CD14-positive monocyte (primary cell): ENCODE data around the gene MT2A. TPM values are rescaled to one million over a fixed set of nuclear protein-coding genes. Genes with fewer than 3 reads are reported as not detected.

Experiments
- DNase-seq, 3 donors: peaks; one replicate each; pipeline ENCODE4 v3.0.0-alpha.2; 2011 to 2022
- H2AFZ ChIP-seq: 2 replicates; pipeline ENCODE4 v1.6.0; 2012; ENCODE audit warnings: mild to moderate bottlenecking, low read depth, low read length, inconsistent platforms; ENCODE audit not compliant: insufficient read depth, poor library complexity, severe bottlenecking
- H3K27ac ChIP-seq, 2 donors: 1 replicate in 1 of 2; 2 replicates in 1 of 2; pipeline ENCODE4 v1.5.1; 2012 to 2013; ENCODE audit warnings: low read length in 2 of 2, control low read depth in 1 of 2, inconsistent platforms in 1 of 2, low read depth in 1 of 2, mild to moderate bottlenecking in 1 of 2
- H3K27me3 ChIP-seq, 2 donors: one replicate each; pipeline versions ENCODE4 v1.6.0 to v1.6.1; 2011 to 2013; ENCODE audit warnings: low read length in 2 of 2; ENCODE audit not compliant: control insufficient read depth in 2 of 2, insufficient read depth in 2 of 2
- H3K36me3 ChIP-seq, 2 donors: replicated peaks in 1 of 2; 1 replicate in 1 of 2; 2 replicates in 1 of 2; pipeline versions ENCODE4 v1.5.1 to v1.6.1; 2012 to 2013; ENCODE audit warnings: low read length in 2 of 2, control low read depth in 1 of 2, inconsistent platforms in 1 of 2, mild to moderate bottlenecking in 1 of 2; ENCODE audit not compliant: insufficient read depth in 2 of 2, control insufficient read depth in 1 of 2
- H3K4me1 ChIP-seq, 2 donors: 1 replicate in 1 of 2; 2 replicates in 1 of 2; pipeline versions ENCODE4 v1.5.1 to v1.6.1; 2012 to 2013; ENCODE audit warnings: low read length in 2 of 2, control low read depth in 1 of 2, inconsistent platforms in 1 of 2, mild to moderate bottlenecking in 1 of 2, moderate library complexity in 1 of 2; ENCODE audit not compliant: insufficient read depth in 2 of 2, control insufficient read depth in 1 of 2
- H3K4me2 ChIP-seq: replicated peaks from 2 replicates; pipeline ENCODE3; 2012; ENCODE audit warnings: low read length, moderate library complexity, mild to moderate bottlenecking; ENCODE audit not compliant: poor library complexity, severe bottlenecking; ENCODE audit errors: extremely low read depth
- H3K4me3 ChIP-seq, 3 experiments: fragments of 200-600 bp in 1 of 3; sonication (generic) in 1 of 3; replicated peaks in 1 of 3; 1 replicate in 2 of 3; 2 replicates in 1 of 3; pipeline ENCODE4 v1.5.1; 2011 to 2013; ENCODE audit warnings: low read length in 3 of 3, mild to moderate bottlenecking in 3 of 3, control low read depth in 2 of 3, low read depth in 2 of 3, inconsistent platforms in 1 of 3, moderate library complexity in 1 of 3
- H3K79me2 ChIP-seq: 2 replicates; pipeline ENCODE4 v1.6.0; 2012; ENCODE audit warnings: mild to moderate bottlenecking, control low read depth, inconsistent platforms, low read length, moderate library complexity; ENCODE audit not compliant: insufficient read depth
- H3K9ac ChIP-seq: 2 replicates; pipeline ENCODE4 v1.6.0; 2017; ENCODE audit warnings: low read length, mild to moderate bottlenecking; ENCODE audit not compliant: insufficient read depth, poor library complexity, severe bottlenecking
- H3K9me3 ChIP-seq, 2 donors: replicated peaks in 1 of 2; 1 replicate in 1 of 2; 2 replicates in 1 of 2; pipeline versions ENCODE4 v1.5.1 to v1.6.1; 2012 to 2013; ENCODE audit warnings: low read length in 2 of 2, control low read depth in 1 of 2; ENCODE audit not compliant: control insufficient read depth in 1 of 2, insufficient read depth in 1 of 2
- H4K20me1 ChIP-seq: 2 replicates; pipeline ENCODE4 v1.6.0; 2012; ENCODE audit warnings: mild to moderate bottlenecking, low read length, control low read depth, moderate library complexity; ENCODE audit not compliant: insufficient read depth
- H3K27ac Mint-ChIP-seq, 7 donors: one replicate each; pipeline ENCODE4 v1.8.0; 2020; ENCODE audit warnings: mild to moderate bottlenecking in 7 of 7, mixed read lengths in 7 of 7, moderate library complexity in 6 of 7, inconsistent platforms in 2 of 7
- H3K27me3 Mint-ChIP-seq, 3 donors: one replicate each; pipeline ENCODE4 v1.8.0; 2021 to 2022; ENCODE audit warnings: low read depth in 3 of 3, mild to moderate bottlenecking in 3 of 3, mixed read lengths in 3 of 3, moderate library complexity in 3 of 3, inconsistent platforms in 1 of 3
- H3K36me3 Mint-ChIP-seq, 2 donors: one replicate each; pipeline ENCODE4 v1.8.0; 2020; ENCODE audit warnings: mixed read lengths in 2 of 2, inconsistent platforms in 1 of 2, mild to moderate bottlenecking in 1 of 2
- H3K4me1 Mint-ChIP-seq: one replicate; pipeline ENCODE4 v1.8.0; 2020; ENCODE audit warnings: mild to moderate bottlenecking, mixed read lengths
- H3K4me3 Mint-ChIP-seq, 2 donors: one replicate each; pipeline ENCODE4 v1.8.0; 2020; ENCODE audit warnings: mild to moderate bottlenecking in 2 of 2, mixed read lengths in 2 of 2, moderate library complexity in 1 of 2
- H3K9me3 Mint-ChIP-seq, 7 donors: one replicate each; pipeline ENCODE4 v1.8.0; 2020 to 2022; ENCODE audit warnings: mixed read lengths in 7 of 7, mild to moderate bottlenecking in 6 of 7, moderate library complexity in 6 of 7, inconsistent platforms in 2 of 7
- WGBS: methylation state at CpG from one replicate; pipeline ENCODE4 v1.1.5; 2013; ENCODE audit warnings: missing lambda C conversion rate; ENCODE audit not compliant: insufficient coverage; 5-methylcytosine and 5-hydroxymethylcytosine counted together
- intact Hi-C, 2 donors: fragments of 100-400 bp; cut with micrococcal nuclease; formaldehyde crosslinking; loops; one replicate each; pipeline versions ENCODE4 v1.15.0 to v1.15.1; 2023
- polyA plus RNA-seq, 3 donors: library from polyadenylated mRNA; depleted of rRNA in 1 of 3; unstranded in 2 of 3; stranded (reverse) in 1 of 3; fragments of 300-500 nt in 2 of 3; fragments of >200 nt in 1 of 3; fragmentation: Illumina TruSeq in 2 of 3; gene quantifications; 1 replicate in 2 of 3; 2 replicates in 1 of 3; pipeline ENCODE4 v1.2.3, GENCODE V29; 2012 to 2021
- TF ChIP-seq, protein P1 (sequence below): fragments of 200-600 bp; IDR thresholded peaks from one replicate; pipeline ENCODE4 v1.8.0; 2022; ENCODE audit warnings: antibody characterized with exemption, mild to moderate bottlenecking

The MT2A gene
- polyA plus RNA-seq, 3 donors, result 26.8 to 228 (median 126) TPM

DNA sequence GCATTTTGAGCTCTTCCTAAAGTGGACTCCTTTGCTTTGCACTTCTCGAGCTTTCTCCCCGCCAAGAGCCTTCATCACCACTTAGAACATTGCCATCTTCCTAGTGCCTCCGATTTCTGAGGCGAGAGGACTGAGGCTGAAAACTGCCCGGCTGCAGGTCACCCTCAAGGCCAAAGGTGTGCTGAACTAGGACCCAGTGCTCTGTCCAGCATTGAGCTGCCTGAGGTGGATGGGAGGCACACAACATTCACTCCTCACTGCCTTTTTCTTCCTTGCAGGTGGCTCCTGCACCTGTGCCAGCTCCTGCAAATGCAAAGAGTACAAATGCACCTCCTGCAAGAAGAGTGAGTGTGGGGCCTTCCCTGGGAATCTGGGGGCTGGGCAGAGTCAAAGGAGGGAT lies 35.4 kb downstream of the MT2A start:
- intact Hi-C loops, result no loop called here
- H3K9me3 Mint-ChIP-seq, result peaks cover 0 to 7% (median 0%) of the 10 kb centered on the region in 7 donors
- no peak overlapping the region for H3K27ac ChIP-seq

DNA sequence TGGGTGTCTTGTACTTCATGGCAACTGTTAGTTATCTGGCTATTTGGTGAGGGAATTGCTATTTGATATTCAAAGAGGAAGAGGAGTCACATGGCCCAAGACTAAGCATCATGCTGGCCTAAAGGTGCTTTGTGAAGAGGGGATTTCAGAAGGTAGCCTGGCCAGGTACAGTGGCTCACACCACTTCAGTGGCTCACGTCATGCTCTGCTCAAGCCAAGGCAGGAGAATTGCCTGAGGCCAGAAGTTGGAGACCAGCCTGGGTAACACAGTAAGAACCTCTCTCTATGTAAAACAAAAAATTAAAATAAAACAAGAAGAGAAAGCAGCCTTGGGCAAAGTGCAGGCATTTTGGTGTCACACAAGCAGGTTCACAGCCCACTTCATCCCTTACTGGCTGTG lies 36.9 kb downstream of the MT2A start:
- Histone ChIP-seq H3K9ac (no peak overlapping the region), H4K20me1 (no peaks in the 10 kb centered on the region), H3K4me2 (no peak overlapping the region), H3K9me3 (peaks cover 0 to 5% of the 10 kb centered on the region in 2 donors), H3K4me3 (no peak overlapping the region), H3K4me1 (peaks cover 4 to 8% of the 10 kb centered on the region in 2 donors), H2AFZ (no peak overlapping the region), H3K36me3 (no peaks in the 10 kb centered on the region), H3K27ac (no peak overlapping the region), H3K27me3 (peaks cover 61 to 98% of the 10 kb centered on the region in 2 donors), H3K79me2 (no peaks in the 10 kb centered on the region)
- Mint-ChIP-seq H3K27me3 (peaks cover 71 to 88% (median 85%) of the 10 kb centered on the region in 3 donors), H3K36me3 (no peaks in the 10 kb centered on the region), H3K4me1 (peaks cover 13% of the 10 kb centered on the region), H3K9me3 (peaks cover 0 to 7% (median 0%) of the 10 kb centered on the region in 7 donors), H3K27ac (no peak overlapping the region), H3K4me3 (peak overlapping the region in 1 of 2 donors; percentile 49)
- TF ChIP-seq, protein P1, sequence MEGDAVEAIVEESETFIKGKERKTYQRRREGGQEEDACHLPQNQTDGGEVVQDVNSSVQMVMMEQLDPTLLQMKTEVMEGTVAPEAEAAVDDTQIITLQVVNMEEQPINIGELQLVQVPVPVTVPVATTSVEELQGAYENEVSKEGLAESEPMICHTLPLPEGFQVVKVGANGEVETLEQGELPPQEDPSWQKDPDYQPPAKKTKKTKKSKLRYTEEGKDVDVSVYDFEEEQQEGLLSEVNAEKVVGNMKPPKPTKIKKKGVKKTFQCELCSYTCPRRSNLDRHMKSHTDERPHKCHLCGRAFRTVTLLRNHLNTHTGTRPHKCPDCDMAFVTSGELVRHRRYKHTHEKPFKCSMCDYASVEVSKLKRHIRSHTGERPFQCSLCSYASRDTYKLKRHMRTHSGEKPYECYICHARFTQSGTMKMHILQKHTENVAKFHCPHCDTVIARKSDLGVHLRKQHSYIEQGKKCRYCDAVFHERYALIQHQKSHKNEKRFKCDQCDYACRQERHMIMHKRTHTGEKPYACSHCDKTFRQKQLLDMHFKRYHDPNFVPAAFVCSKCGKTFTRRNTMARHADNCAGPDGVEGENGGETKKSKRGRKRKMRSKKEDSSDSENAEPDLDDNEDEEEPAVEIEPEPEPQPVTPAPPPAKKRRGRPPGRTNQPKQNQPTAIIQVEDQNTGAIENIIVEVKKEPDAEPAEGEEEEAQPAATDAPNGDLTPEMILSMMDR, result no peak
- DNase-seq, result no peak
- intact Hi-C loops, result no loop called here
- WGBS, result no CpG with 5 or more reads among the region's 1 CpG

More for the DNA sequence above, 35.4 kb downstream of the MT2A start:
- peak overlapping the region; percentile 67 for H3K4me2 ChIP-seq
- no peak for DNase-seq
- peaks cover 79 to 95% (median 92%) of the 10 kb centered on the region in 3 donors for H3K27me3 Mint-ChIP-seq
- H3K4me1 Mint-ChIP-seq, result peaks cover 13% of the 10 kb centered on the region
- no peaks in the 10 kb centered on the region for H3K36me3 ChIP-seq
- H3K4me3 ChIP-seq, result peak overlapping the region in 1 of 3 experiments; percentile 54
- peak overlapping the region; percentile 37 to 83 for H3K4me3 Mint-ChIP-seq
- H4K20me1 ChIP-seq, result no peaks in the 10 kb centered on the region
- peaks cover 4 to 8% of the 10 kb centered on the region in 2 donors for H3K4me1 ChIP-seq
- 35% methylated on average over 4 of the region's 5 CpGs for WGBS
- no peak overlapping the region for H3K27ac Mint-ChIP-seq
- peaks cover 0 to 14% of the 10 kb centered on the region in 2 donors for H3K9me3 ChIP-seq
- no peaks in the 10 kb centered on the region for H3K36me3 Mint-ChIP-seq
- H3K27me3 ChIP-seq, result peaks cover 74 to 100% of the 10 kb centered on the region in 2 donors
- no peaks in the 10 kb centered on the region for H3K79me2 ChIP-seq
- TF ChIP-seq, protein P1, result peak; percentile 7
- peak overlapping the region; percentile 45 for H2AFZ ChIP-seq
- H3K9ac ChIP-seq, result no peak overlapping the region
